Activated CD8-positive, alpha-beta memory T cell treated with anti-CD3 and anti-CD28 coated beads, Interleukin-2, amount 10 ng/mL, durations not matched to agents 7 days and 5 days (primary cell): ENCODE results near the gene PILRA. TPM values are rescaled to one million over a fixed set of nuclear protein-coding genes. Genes with fewer than 3 reads are reported as not detected.

Experiments used
- total RNA-seq, 2 experiments: library from RNA; stranded (reverse); gene quantifications; one replicate each; pipeline ENCODE4 v1.2.3, GENCODE V29; 2021

PILRA gene
- total RNA-seq, 2 experiments from 2014 or later = 1.3 to 3.4 TPM

Other genes with a start within 250 kb of the PILRA start
- 1 to 10 TPM; 5.6 to 7.5 TPM for gene MBLAC1, start 246.5 kb upstream of the PILRA start, total RNA-seq
- gene LAMTOR4, start 224.6 kb upstream of the PILRA start, total RNA-seq = 100 to 1,000 TPM; 119 to 151 TPM
- gene TRAPPC14, start 214.8 kb upstream of the PILRA start, total RNA-seq = 10 to 100 TPM; 36.8 to 43.5 TPM
- 1 to 10 TPM in 1 of 2 experiments, under 1 TPM in 1; 0.61 to 1.4 TPM for gene GAL3ST4, start 204.9 kb upstream of the PILRA start, total RNA-seq
- 1 to 10 TPM; 2.9 to 6.2 TPM for gene GPC2, start 196.1 kb upstream of the PILRA start, total RNA-seq
- 10 to 100 TPM in 1 of 2 experiments, 1 to 10 TPM in 1; 8.1 to 20.2 TPM for gene STAG3, start 195.6 kb upstream of the PILRA start, total RNA-seq
- gene PVRIG, start 153.5 kb upstream of the PILRA start, total RNA-seq = 10 to 100 TPM; 45.2 to 63.2 TPM
- not detected for gene SPDYE3, start 65.8 kb upstream of the PILRA start, total RNA-seq
- gene PILRB, start 15.4 kb upstream of the PILRA start, total RNA-seq = 10 to 100 TPM; 46.0 to 67.8 TPM
- gene ZCWPW1, start 55.2 kb downstream of the PILRA start, total RNA-seq = 1 to 10 TPM; 2.6 to 3.3 TPM
- gene MEPCE, start 56.3 kb downstream of the PILRA start, total RNA-seq = 10 to 100 TPM; 42.4 to 50.2 TPM
- 100 to 1,000 TPM in 1 of 2 experiments, 10 to 100 TPM in 1; 77.6 to 101 TPM for gene PPP1R35, start 63.0 kb downstream of the PILRA start, total RNA-seq
- 1 to 10 TPM; 3.8 to 5.0 TPM for gene SPACDR, start 90.8 kb downstream of the PILRA start, total RNA-seq
- gene TSC22D4, start 105.7 kb downstream of the PILRA start, total RNA-seq = 100 to 1,000 TPM; 128 to 144 TPM
- under 1 TPM; 0.07 to 0.12 TPM for gene NYAP1, start 110.4 kb downstream of the PILRA start, total RNA-seq
- 10 to 100 TPM; 61.4 to 82.5 TPM for gene AGFG2, start 165.7 kb downstream of the PILRA start, total RNA-seq
- gene SAP25, start 200.4 kb downstream of the PILRA start, total RNA-seq = 10 to 100 TPM; 18.2 to 26.3 TPM
- 100 to 1,000 TPM; 155 to 178 TPM for gene LRCH4, start 212.6 kb downstream of the PILRA start, total RNA-seq
- gene FBXO24, start 212.8 kb downstream of the PILRA start, total RNA-seq = 1 to 10 TPM in 1 of 2 experiments, under 1 TPM in 1; 0.80 to 1.3 TPM
- 10 to 100 TPM in 1 of 2 experiments, 1 to 10 TPM in 1; 9.2 to 11.6 TPM for gene PCOLCE, start 228.9 kb downstream of the PILRA start, total RNA-seq
- 10 to 100 TPM; 22.2 to 28.8 TPM for gene MOSPD3, start 239.1 kb downstream of the PILRA start, total RNA-seq